Measurements from ENCODE around the gene MAP3K14.

The MAP3K14 gene

DNA sequence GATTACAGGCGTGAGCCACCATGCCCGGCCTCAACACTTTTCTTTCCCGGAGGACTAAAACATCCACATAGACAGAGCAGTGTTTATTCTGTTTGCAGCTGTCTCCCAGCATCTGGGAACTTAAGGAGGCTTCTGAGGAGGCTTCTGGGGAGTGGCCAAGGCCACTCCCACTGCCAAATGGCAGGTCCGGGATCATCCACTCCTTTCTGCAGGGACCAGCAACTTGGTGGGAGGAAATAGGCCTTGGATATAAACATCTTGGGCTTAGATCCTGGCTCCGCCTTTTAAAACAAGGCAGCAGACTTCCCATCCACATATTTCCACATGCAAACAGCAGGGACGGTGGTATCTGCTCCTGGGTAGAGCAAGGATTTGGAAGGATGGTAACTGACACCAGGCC, 40.8 kb downstream of the MAP3K14 start:
- H3K4me2 ChIP-seq: no peak overlapping the region
- TF ChIP-seq, protein P1, sequence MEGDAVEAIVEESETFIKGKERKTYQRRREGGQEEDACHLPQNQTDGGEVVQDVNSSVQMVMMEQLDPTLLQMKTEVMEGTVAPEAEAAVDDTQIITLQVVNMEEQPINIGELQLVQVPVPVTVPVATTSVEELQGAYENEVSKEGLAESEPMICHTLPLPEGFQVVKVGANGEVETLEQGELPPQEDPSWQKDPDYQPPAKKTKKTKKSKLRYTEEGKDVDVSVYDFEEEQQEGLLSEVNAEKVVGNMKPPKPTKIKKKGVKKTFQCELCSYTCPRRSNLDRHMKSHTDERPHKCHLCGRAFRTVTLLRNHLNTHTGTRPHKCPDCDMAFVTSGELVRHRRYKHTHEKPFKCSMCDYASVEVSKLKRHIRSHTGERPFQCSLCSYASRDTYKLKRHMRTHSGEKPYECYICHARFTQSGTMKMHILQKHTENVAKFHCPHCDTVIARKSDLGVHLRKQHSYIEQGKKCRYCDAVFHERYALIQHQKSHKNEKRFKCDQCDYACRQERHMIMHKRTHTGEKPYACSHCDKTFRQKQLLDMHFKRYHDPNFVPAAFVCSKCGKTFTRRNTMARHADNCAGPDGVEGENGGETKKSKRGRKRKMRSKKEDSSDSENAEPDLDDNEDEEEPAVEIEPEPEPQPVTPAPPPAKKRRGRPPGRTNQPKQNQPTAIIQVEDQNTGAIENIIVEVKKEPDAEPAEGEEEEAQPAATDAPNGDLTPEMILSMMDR (conservative IDR thresholded peaks at IDR 0.05; ENCODE audit: low read depth, low read length): no peak

DNA sequence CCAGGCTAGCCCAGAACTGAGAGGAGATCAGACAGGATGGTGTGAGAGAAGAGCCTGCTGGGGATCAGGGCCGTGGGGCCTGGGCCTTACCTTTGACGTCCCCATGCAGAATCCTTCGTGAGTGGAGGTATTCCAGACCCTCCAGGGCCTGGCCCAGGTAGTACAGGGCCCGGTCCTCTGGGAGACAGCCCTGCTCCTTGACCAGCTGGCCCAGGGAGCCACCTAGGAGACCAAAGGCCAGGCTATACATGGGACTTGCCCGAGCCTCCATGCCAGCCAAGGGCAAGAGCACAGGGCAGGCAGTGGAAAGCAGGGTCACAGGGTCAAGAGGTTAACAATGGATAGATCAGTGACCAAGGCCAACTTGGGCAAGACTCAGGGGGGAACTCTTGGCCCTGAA, 42.8 kb downstream of the MAP3K14 start:
- TF ChIP-seq, protein P1 (conservative IDR thresholded peaks at IDR 0.05; ENCODE audit: low read depth, low read length): no peak
- no peaks in the 10 kb centered on the region; the same call in 1 of the 2 replicates for H3K36me3 ChIP-seq (ENCODE audit: insufficient read depth)
- H2AFZ ChIP-seq (ENCODE audit: low read depth): no peak overlapping the region

More for the DNA sequence above, 40.8 kb downstream of the MAP3K14 start:
- Histone ChIP-seq H3K36me3 (ENCODE audit: insufficient read depth) (no peaks in the 10 kb centered on the region), H4K20me1 (ENCODE audit: insufficient read depth) (no peaks in the 10 kb centered on the region), H3K27ac (no peak overlapping the region), H3K79me2 (ENCODE audit: insufficient read depth, low read depth) (no peaks in the 10 kb centered on the region), H2AFZ (ENCODE audit: low read depth) (no peak overlapping the region), H3K9ac (no peak overlapping the region), H3K4me3 (IDR thresholded peaks at IDR 0.05; ENCODE audit: insufficient read depth, low read depth, low read length) (no peak overlapping the region), H3K27me3 (ENCODE audit: insufficient read depth, low read depth) (no peaks in the 10 kb centered on the region), H3K4me1 (ENCODE audit: low read depth, poor library complexity, severe bottlenecking) (peaks cover 15% of the 10 kb centered on the region)

GRCh38 chr17:45273551-45273957, 43.3 kb downstream of the MAP3K14 start:
- H3K4me3 ChIP-seq (IDR thresholded peaks at IDR 0.05; ENCODE audit: insufficient read depth, low read depth, low read length): no peak overlapping the region
- H3K9ac ChIP-seq: no peak overlapping the region
- no peaks in the 10 kb centered on the region for H3K27me3 ChIP-seq (ENCODE audit: insufficient read depth, low read depth)
- H3K79me2 ChIP-seq (ENCODE audit: insufficient read depth, low read depth): no peaks in the 10 kb centered on the region
- TF ChIP-seq, protein P1 (conservative IDR thresholded peaks at IDR 0.05; ENCODE audit: low read depth, low read length): no peak
- no peaks in the 10 kb centered on the region; the same call in 1 of the 2 replicates for H3K36me3 ChIP-seq (ENCODE audit: insufficient read depth)
- peaks cover 29% of the 10 kb centered on the region for H3K4me1 ChIP-seq (ENCODE audit: low read depth, poor library complexity, severe bottlenecking)
- no peaks in the 10 kb centered on the region for H4K20me1 ChIP-seq (ENCODE audit: insufficient read depth)
- H3K27ac ChIP-seq: no peak overlapping the region
- no peak overlapping the region for H3K4me2 ChIP-seq
- no peak overlapping the region for H2AFZ ChIP-seq (ENCODE audit: low read depth)

More for the DNA sequence above, 42.8 kb downstream of the MAP3K14 start:
- H3K4me1 ChIP-seq (ENCODE audit: low read depth, poor library complexity, severe bottlenecking): peaks cover 29% of the 10 kb centered on the region
- H4K20me1 ChIP-seq (ENCODE audit: insufficient read depth): no peaks in the 10 kb centered on the region
- H3K4me2 ChIP-seq: no peak overlapping the region
- no peak overlapping the region for H3K27ac ChIP-seq
- no peak overlapping the region for H3K9ac ChIP-seq
- H3K27me3 ChIP-seq (ENCODE audit: insufficient read depth, low read depth): no peaks in the 10 kb centered on the region
- H3K79me2 ChIP-seq (ENCODE audit: insufficient read depth, low read depth): no peaks in the 10 kb centered on the region
- no peak overlapping the region for H3K4me3 ChIP-seq (IDR thresholded peaks at IDR 0.05; ENCODE audit: insufficient read depth, low read depth, low read length)

GRCh38 chr17:45271603-45272002, 45.2 kb downstream of the MAP3K14 start:
- Histone ChIP-seq H3K4me1 (ENCODE audit: low read depth, poor library complexity, severe bottlenecking) (peaks cover 16% of the 10 kb centered on the region), H3K79me2 (ENCODE audit: insufficient read depth, low read depth) (no peaks in the 10 kb centered on the region), H3K4me3 (IDR thresholded peaks at IDR 0.05; ENCODE audit: insufficient read depth, low read depth, low read length) (no peak overlapping the region), H3K9ac (no peak overlapping the region), H3K36me3 (ENCODE audit: insufficient read depth) (no peaks in the 10 kb centered on the region; the same call in 1 of the 2 replicates), H3K4me2 (no peak overlapping the region), H4K20me1 (ENCODE audit: insufficient read depth) (no peaks in the 10 kb centered on the region), H3K27me3 (ENCODE audit: insufficient read depth, low read depth) (no peaks in the 10 kb centered on the region), H3K27ac (no peak overlapping the region), H2AFZ (ENCODE audit: low read depth) (no peak overlapping the region)
- TF ChIP-seq, protein P1 (conservative IDR thresholded peaks at IDR 0.05; ENCODE audit: low read depth, low read length): no peak
